Measurements from ENCODE around the gene EP400. TPM values are rescaled to one million over a fixed set of nuclear protein-coding genes. Genes with fewer than 3 reads are reported as not detected.

Gene EP400
- total and polyA plus RNA-seq, 9 of the 15 experiments (the other 6 are each of a cell fraction or from before 2014, with no cell fraction given), result 4.5 to 58.0 (median 7.0) TPM

GRCh38 chr12:131963381-131963780 lies 13.6 kb downstream of the EP400 start:
- Histone ChIP-seq H2AFZ (ENCODE audit: low read depth, low read length) (no peak overlapping the region), H3K79me2 (ENCODE audit: control insufficient read depth, insufficient read depth, low read length) (peaks cover 83% of the 10 kb centered on the region), H3K9me1 (ENCODE audit: control insufficient read depth, insufficient read depth, low read length) (peaks cover 14% of the 10 kb centered on the region), H3K27me3 (ENCODE audit: control insufficient read depth in 2 of 2, insufficient read depth in 2 of 2, low read length in 2 of 2) (no peaks in the 10 kb centered on the region), H3K4me3 (no peak overlapping the region), H3K9me3 (replicated peaks; ENCODE audit: control insufficient read depth, insufficient read depth, low read depth, low read length) (no peaks in the 10 kb centered on the region), H3K9ac (ENCODE audit: insufficient read depth in 1 of 2, low read depth in 2 of 2, low read length in 2 of 2) (no peak overlapping the region), H4K20me1 (replicated peaks; ENCODE audit: control insufficient read depth, insufficient read depth, low read length) (peaks cover 40% of the 10 kb centered on the region), H3K36me3 (ENCODE audit: control insufficient read depth, insufficient read depth, low read length) (peaks cover 60% of the 10 kb centered on the region), H3K4me2 (ENCODE audit: insufficient read depth, low read length) (no peak overlapping the region), H3K27ac (ENCODE audit: extremely low read depth, low read depth, low read length) (no peak overlapping the region), H3K4me1 (replicated peaks in 1 of 2; ENCODE audit: control insufficient read depth in 2 of 2, insufficient read depth in 2 of 2, low read length in 2 of 2) (peaks cover 9 to 17% of the 10 kb centered on the region in 2 experiments; a peak in 4 of 5 replicates)
- 81% methylated on average over 4 of the region's 4 CpGs for WGBS (ENCODE audit: insufficient coverage, low coverage, missing lambda C conversion rate)
- POLR2A ChIA-PET, result interaction anchor here (0.7 to 2.3 kb wide), 3 partner anchors 11 to 734 kb away, joined by 3 to 9 read pairs (median 4); no protein-coding TSS in a partner anchor
- no peak for FAIRE-seq
- CTCF ChIA-PET (ENCODE audit: low intra/inter-chr PET ratio), result no interaction called here
- intact Hi-C loops (cut with micrococcal nuclease) (no loop called here), in situ Hi-C loops (cut with MboI) (no loop called here)
- DNase-seq (ENCODE audit: extremely low read depth in 1 of 4, low spot score in 3 of 4), result peak in 2 of 4 experiments; percentile 51 to 53
- no peak for ATAC-seq
- TF ChIP-seq, protein P1, sequence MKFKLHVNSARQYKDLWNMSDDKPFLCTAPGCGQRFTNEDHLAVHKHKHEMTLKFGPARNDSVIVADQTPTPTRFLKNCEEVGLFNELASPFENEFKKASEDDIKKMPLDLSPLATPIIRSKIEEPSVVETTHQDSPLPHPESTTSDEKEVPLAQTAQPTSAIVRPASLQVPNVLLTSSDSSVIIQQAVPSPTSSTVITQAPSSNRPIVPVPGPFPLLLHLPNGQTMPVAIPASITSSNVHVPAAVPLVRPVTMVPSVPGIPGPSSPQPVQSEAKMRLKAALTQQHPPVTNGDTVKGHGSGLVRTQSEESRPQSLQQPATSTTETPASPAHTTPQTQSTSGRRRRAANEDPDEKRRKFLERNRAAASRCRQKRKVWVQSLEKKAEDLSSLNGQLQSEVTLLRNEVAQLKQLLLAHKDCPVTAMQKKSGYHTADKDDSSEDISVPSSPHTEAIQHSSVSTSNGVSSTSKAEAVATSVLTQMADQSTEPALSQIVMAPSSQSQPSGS (CRISPR knock-in tag; IDR thresholded peaks at IDR 0.05), result no peak
- no peak for TF ChIP-seq NCOR1 (IDR thresholded peaks at IDR 0.05)
- peak; percentile 85 for TF ChIP-seq RFX1 (IDR thresholded peaks at IDR 0.05)
- TF ChIP-seq PKNOX1 (IDR thresholded peaks at IDR 0.05), result peak; percentile 20; the same call in 1 of the 2 replicates
- no peak for TF ChIP-seq SIN3A (IDR thresholded peaks at IDR 0.05; ENCODE audit: borderline replicate concordance in 2 of 2, control insufficient read depth in 1 of 2, low read depth in 2 of 2, low read length in 2 of 2)
- TF ChIP-seq MBD2 (IDR thresholded peaks at IDR 0.05; ENCODE audit: borderline replicate concordance, low read depth), result no peak
- TF ChIP-seq USF1 (CRISPR knock-in tag; IDR thresholded peaks at IDR 0.05), result no peak
- TF ChIP-seq MEIS2 (IDR thresholded peaks at IDR 0.05; ENCODE audit: partially characterized antibody), result peak; percentile 32
- TF ChIP-seq CREBBP (IDR thresholded peaks at IDR 0.05; ENCODE audit: low read depth, low read length), result no peak
- no peak for TF ChIP-seq CREB1 (IDR thresholded peaks at IDR 0.05)
- TF ChIP-seq CREB1 (CRISPR knock-in tag; IDR thresholded peaks at IDR 0.05), result no peak
- TSS peak; percentile 10 for BruUV-seq (replicated peaks)
